ENCODE measurements around the gene GOLM1.

GOLM1 gene

DNA sequence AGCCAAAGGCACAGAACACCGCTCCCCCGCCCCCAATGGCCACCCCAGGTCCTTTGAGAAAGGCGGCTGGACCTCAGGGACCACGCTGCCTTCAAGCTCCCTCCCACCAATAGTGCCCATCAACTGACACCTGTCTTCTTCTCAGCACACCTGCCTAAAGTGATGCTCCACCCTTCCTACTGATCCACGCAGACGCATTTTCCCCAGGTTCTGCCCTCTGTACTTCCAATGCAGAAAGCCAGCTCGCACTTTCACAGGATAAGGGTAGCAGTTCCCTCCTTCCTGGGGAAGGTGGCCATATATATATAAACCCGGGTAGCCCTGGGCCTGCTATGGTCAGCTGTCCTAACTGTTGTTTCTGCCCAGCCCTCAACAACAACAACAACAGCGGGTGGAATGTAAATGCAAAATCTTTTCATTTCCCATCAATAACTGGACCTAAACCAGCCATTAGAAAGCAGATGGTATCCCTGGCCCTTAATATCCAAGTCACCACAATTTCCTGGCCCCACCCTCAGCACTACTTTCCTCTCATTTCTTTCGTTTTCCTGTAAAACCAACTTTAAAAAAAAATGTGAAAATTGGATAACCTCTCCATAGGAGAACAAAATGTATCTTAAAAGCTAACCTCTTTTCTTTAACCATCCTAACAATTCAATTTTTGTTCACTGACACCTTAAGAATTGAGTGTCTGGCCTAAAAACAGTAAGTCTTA is 1.7 kb downstream of the GOLM1 start:
- TF ChIP-seq, protein P1, sequence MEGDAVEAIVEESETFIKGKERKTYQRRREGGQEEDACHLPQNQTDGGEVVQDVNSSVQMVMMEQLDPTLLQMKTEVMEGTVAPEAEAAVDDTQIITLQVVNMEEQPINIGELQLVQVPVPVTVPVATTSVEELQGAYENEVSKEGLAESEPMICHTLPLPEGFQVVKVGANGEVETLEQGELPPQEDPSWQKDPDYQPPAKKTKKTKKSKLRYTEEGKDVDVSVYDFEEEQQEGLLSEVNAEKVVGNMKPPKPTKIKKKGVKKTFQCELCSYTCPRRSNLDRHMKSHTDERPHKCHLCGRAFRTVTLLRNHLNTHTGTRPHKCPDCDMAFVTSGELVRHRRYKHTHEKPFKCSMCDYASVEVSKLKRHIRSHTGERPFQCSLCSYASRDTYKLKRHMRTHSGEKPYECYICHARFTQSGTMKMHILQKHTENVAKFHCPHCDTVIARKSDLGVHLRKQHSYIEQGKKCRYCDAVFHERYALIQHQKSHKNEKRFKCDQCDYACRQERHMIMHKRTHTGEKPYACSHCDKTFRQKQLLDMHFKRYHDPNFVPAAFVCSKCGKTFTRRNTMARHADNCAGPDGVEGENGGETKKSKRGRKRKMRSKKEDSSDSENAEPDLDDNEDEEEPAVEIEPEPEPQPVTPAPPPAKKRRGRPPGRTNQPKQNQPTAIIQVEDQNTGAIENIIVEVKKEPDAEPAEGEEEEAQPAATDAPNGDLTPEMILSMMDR (IDR thresholded peaks at IDR 0.05) = no peak

DNA sequence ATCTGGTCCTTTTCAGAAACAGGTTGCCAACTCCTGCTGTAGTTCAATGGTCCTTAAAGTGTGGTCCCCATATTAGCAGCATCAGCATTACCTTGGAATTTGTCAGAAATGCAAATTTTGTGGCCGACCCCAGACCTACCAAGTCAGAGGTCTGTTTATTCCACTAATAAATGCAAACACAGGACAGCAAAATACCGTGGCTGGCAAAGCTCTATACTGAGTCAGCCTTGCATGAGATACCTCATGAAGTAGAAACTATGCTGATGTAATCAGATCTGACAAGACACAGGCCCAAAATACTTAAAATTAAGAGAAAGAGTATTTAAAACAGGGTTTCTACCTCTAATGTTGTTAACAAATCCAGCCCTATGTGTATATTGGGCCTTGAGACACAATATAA is 3.0 kb downstream of the GOLM1 start:
- TF ChIP-seq, protein P1 (IDR thresholded peaks at IDR 0.05) = no peak

DNA sequence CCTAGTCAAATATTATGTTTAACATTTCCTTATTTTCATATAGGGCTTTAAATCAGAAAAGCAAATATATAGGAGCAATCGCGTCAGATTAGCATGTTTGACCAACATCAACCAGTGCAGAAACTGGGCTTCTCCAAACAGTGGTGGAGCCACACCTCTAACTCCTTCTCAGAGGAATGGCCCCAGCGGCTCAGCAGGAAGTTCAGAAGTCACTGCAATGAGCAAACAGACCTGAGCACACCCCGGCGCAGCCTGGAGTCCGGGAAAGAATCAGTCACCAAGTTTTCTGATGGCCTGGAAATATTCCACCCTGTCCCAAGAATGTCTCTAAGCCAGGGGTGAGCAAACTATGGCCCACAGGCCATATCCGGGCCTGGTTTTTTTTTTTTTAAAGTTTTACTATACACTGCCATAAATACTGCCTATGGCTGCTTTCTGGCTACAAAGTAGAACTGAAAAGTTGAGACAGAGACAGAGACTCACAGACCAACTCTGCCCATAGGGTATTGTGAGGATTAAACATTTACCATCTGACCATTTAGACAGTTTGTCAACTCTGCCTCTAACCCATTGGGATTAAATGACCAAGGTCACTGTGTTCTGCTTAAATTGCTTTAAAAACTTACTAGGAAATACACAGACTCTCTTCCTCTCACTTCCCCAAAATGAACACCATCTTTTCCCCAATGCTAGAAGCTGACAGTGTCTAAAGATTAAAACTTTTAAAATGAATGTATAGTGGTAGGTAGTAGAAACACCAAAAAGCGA is 5.4 kb downstream of the GOLM1 start:
- TF ChIP-seq, protein P1 (IDR thresholded peaks at IDR 0.05) = no peak

DNA sequence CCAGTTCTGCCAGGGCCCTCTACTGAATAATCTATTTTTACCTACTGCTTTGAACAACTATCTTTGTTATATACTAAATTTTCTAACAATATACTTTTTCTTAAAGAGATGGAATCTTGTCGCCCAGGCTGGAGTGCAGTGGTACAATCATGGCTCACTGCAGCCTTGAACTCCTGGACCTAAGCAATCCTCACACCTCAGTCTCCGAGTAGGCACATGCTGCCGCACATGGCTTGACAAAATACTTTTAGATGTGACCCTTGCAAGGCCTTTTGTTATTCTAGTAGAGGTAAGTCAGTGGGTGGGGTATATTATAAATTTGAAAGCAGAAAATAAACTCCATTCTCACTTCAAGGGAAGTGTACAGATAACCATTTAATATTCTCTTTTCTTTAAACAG is 7.9 kb downstream of the GOLM1 start:
- TF ChIP-seq, protein P1 (IDR thresholded peaks at IDR 0.05) = no peak

DNA sequence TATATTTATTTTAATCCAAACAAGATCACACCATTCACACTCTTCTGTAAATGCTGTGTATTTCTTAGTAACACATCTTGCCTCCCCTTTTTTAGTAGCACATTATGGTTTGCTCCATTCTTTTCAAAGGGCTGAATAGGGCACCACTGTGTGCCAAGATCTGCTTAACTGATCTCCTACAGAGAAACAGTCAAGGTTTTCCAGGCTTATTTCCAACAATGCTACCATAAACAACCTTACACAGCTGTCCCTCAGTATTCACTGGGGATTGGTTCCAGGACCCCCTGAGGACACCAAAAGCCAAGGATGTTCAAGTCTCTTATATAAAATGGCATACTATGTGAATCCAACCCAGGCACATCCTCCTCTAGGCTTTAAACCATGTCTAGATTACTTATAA is 16.5 kb downstream of the GOLM1 start:
- TF ChIP-seq, protein P1 (IDR thresholded peaks at IDR 0.05) = no peak

DNA sequence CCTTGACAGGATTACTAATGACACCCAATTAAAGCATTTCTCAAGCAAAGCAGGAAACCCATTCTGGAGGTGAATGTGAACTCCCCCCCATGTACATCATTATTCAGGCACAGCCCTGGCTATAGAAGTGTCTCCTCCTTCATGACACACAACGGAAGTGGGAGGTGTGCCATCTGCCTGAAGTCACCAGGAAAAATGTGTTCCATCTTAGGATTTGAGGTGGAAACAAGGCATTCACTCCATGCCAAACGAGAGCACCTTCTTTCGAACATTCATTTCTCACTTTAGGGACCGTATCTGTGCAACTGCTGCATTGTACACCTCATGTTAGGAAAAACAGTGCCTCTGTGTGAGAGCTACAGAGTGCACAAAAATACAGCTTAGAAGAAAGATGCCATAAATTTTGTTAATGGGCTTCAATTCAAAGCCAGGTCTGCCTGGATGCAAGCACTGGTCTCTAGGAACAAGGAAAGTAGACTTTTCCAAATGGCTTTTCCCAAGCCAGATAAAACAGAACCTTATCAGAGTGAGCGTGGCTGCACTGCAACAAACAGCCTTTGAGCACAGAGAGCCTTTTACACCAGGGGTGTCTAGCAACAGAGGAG is 19.4 kb downstream of the GOLM1 start:
- TF ChIP-seq, protein P1 (IDR thresholded peaks at IDR 0.05) = no peak

DNA sequence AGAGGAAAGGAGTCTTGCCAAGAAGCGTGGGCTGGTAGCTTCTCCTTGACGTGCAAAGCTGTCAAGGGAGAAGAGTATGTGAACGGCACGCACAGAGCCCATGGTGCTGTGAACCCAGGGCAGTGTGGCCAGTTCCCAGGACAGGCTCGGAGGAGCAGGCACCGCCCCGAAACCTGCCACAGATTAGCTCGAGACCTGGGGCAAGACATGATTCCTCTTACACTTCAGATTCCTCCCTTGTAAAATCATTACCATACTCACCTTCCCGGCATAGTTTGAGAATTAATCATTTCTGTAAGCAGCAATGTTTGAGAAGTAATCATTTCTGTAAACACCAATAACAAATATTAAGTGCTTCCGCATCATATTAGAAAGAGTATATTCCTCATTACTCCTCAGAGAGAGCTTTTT is 19.9 kb downstream of the GOLM1 start:
- TF ChIP-seq, protein P1 (IDR thresholded peaks at IDR 0.05) = no peak
